PC-9 (cell line): ENCODE data around the gene CTDSP1. TPM values are rescaled to one million over a fixed set of nuclear protein-coding genes. Genes with fewer than 3 reads are reported as not detected.

Source experiments
- BruUV-seq: library from RNA; stranded (reverse); fragments of 400-500 nt; replicated peaks from 2 replicates; lab custom pipeline; 2021; lab: Mats Ljungman, UMichigan
- CTCF ChIA-PET: fragments of 300-600 bp; sonication (Branson Sonifier 250); formaldehyde crosslinking; loops from one replicate; lab custom pipeline; 2022; ENCODE audit warnings: antibody characterized with exemption; lab: Charles Lee
- POLR2A ChIA-PET: fragments of 300-600 bp; sonication (Branson Sonifier 250); formaldehyde crosslinking; loops from one replicate; lab custom pipeline; 2022; ENCODE audit warnings: antibody characterized with exemption; ENCODE audit not compliant: unreplicated experiment; lab: Charles Lee
- DNase-seq, 2 experiments: peaks; one replicate each; pipeline versions ENCODE4 v3.0.0 to v3.0.0-alpha.2; 2015 to 2022; ENCODE audit warnings: mixed read lengths in 1 of 2
- H2AFZ ChIP-seq: fragments of 200-600 bp; sonication (generic); 2 replicates; pipeline ENCODE4 v1.8.1; 2017; ENCODE audit warnings: antibody characterized with exemption
- H3F3A ChIP-seq: fragments of 200-600 bp; sonication (generic); 2 replicates; pipeline ENCODE4 v1.8.1; 2017; ENCODE audit warnings: antibody characterized with exemption, mild to moderate bottlenecking, low read depth; ENCODE audit not compliant: insufficient read depth
- H3K27ac ChIP-seq: fragments of 200-600 bp; sonication (generic); 2 replicates; pipeline ENCODE4 v1.6.1; 2016; ENCODE audit warnings: mixed run types
- H3K27me3 ChIP-seq: fragments of 200-600 bp; sonication (generic); 2 replicates; pipeline ENCODE4 v1.6.1; 2016; ENCODE audit warnings: low read depth, mixed run types; ENCODE audit not compliant: insufficient read depth
- H3K36me3 ChIP-seq: fragments of 200-600 bp; sonication (generic); 2 replicates; pipeline ENCODE4 v1.6.1; 2016; ENCODE audit warnings: low read depth, mixed run types
- H3K4me1 ChIP-seq: fragments of 200-600 bp; sonication (generic); replicated peaks from 2 replicates; pipeline ENCODE4 v1.6.1; 2016; ENCODE audit warnings: mixed run types; ENCODE audit not compliant: insufficient read depth
- H3K4me2 ChIP-seq: fragments of 200-600 bp; sonication (generic); 2 replicates; pipeline ENCODE4 v1.6.1; 2017; ENCODE audit warnings: mixed run types
- H3K4me3 ChIP-seq: fragments of 200-600 bp; sonication (generic); 2 replicates; pipeline ENCODE4 v1.6.1; 2016; ENCODE audit warnings: mixed run types
- H3K79me2 ChIP-seq: fragments of 200-600 bp; sonication (generic); 2 replicates; pipeline ENCODE4 v1.6.1; 2017; ENCODE audit warnings: low read depth, mixed run types
- H3K9me2 ChIP-seq: fragments of 200-600 bp; sonication (generic); 2 replicates; pipeline ENCODE4 v1.8.1; 2017; ENCODE audit warnings: mild to moderate bottlenecking; ENCODE audit not compliant: insufficient read depth
- H3K9me3 ChIP-seq: fragments of 200-600 bp; sonication (generic); 2 replicates; pipeline ENCODE4 v1.8.1; 2016; ENCODE audit warnings: low read depth; ENCODE audit not compliant: insufficient read depth
- H4K20me1 ChIP-seq: fragments of 200-600 bp; sonication (generic); 2 replicates; pipeline ENCODE4 v1.8.1; 2017; ENCODE audit not compliant: insufficient read depth
- CTCF ChIP-seq: fragments of 200-600 bp; sonication (generic); conservative IDR thresholded peaks from 2 replicates; pipeline ENCODE4 v1.6.1; 2017; ENCODE audit warnings: mixed run types, antibody characterized with exemption, mild to moderate bottlenecking, moderate library complexity
- EZH2 ChIP-seq: fragments of 200-600 bp; sonication (generic); IDR thresholded peaks from 2 replicates; pipeline ENCODE4 v1.8.0; 2017; ENCODE audit warnings: antibody characterized with exemption, low read depth
- intact Hi-C: fragments of 100-400 bp; cut with micrococcal nuclease; formaldehyde crosslinking; loops from one replicate; pipeline ENCODE4 v1.10.0; 2022; ENCODE audit not compliant: unreplicated experiment
- total RNA-seq: library from RNA; stranded (reverse); gene quantifications from 2 replicates; pipeline ENCODE4 v1.2.3, GENCODE V29; 2021

Gene CTDSP1
- total RNA-seq, 1 experiment from 2014 or later = 61.8 TPM

- Histone ChIP-seq H3K27ac (no peak overlapping the region), H3K4me3 (no peak overlapping the region), H3K36me3 (no peaks in the 10 kb centered on the region), H3K9me3 (no peaks in the 10 kb centered on the region), H3K4me2 (no peak overlapping the region), H3K4me1 (peaks cover 17% of the 10 kb centered on the region), H4K20me1 (no peaks in the 10 kb centered on the region), H3K9me2 (no peaks in the 10 kb centered on the region), H3K27me3 (no peaks in the 10 kb centered on the region), H3K79me2 (no peaks in the 10 kb centered on the region), H3F3A (peaks cover 25% of the 10 kb centered on the region), H2AFZ (no peak overlapping the region)
- ChIA-PET POLR2A (no interaction called here), CTCF (interaction anchor here (0.6 kb wide), 1 partner anchor 32 kb away, joined by 3 read pairs; no protein-coding TSS in a partner anchor)
- no TSS peak for BruUV-seq
- intact Hi-C loops = no loop called here
- TF ChIP-seq CTCF (no peak), EZH2 (no peak)
- no peak for DNase-seq
These were observed 35.9 kb upstream of the CTDSP1 start for GRCh38 chr2:218363736-218364135.

GRCh38 chr2:218364196-218364595 is 35.5 kb upstream of the CTDSP1 start:
- ChIA-PET POLR2A (no interaction called here), CTCF (interaction anchor here (0.6 kb wide), 1 partner anchor 32 kb away, joined by 3 read pairs; no protein-coding TSS in a partner anchor)
- no peak overlapping the region for H3K4me2 ChIP-seq
- no peaks in the 10 kb centered on the region for H4K20me1 ChIP-seq
- no peak overlapping the region for H3K4me3 ChIP-seq
- no peaks in the 10 kb centered on the region for H3K79me2 ChIP-seq
- H3K27me3 ChIP-seq = no peaks in the 10 kb centered on the region
- H2AFZ ChIP-seq = no peak overlapping the region
- no peaks in the 10 kb centered on the region for H3K36me3 ChIP-seq
- TF ChIP-seq CTCF = no peak
- no peak for TF ChIP-seq EZH2
- DNase-seq = no peak
- BruUV-seq = no TSS peak
- intact Hi-C loops = no loop called here
- H3K9me3 ChIP-seq = no peaks in the 10 kb centered on the region
- H3K4me1 ChIP-seq = peaks cover 12% of the 10 kb centered on the region
- H3K9me2 ChIP-seq = no peaks in the 10 kb centered on the region
- peaks cover 25% of the 10 kb centered on the region for H3F3A ChIP-seq
- no peak overlapping the region for H3K27ac ChIP-seq

GRCh38 chr2:218366621-218367414 is 32.9 kb upstream of the CTDSP1 start:
- Histone ChIP-seq H3K27me3 (no peaks in the 10 kb centered on the region), H3K36me3 (no peaks in the 10 kb centered on the region), H2AFZ (peak overlapping the region; percentile 84), H3K4me1 (no peaks in the 10 kb centered on the region; the same call in 1 of the 2 replicates), H3K27ac (peak overlapping the region; percentile 51; the same call in 1 of the 2 replicates), H3K79me2 (no peaks in the 10 kb centered on the region), H3K9me3 (no peaks in the 10 kb centered on the region), H4K20me1 (no peaks in the 10 kb centered on the region), H3F3A (peaks cover 15% of the 10 kb centered on the region), H3K9me2 (no peaks in the 10 kb centered on the region), H3K4me2 (peak overlapping the region; percentile 79), H3K4me3 (peak overlapping the region; percentile 62)
- DNase-seq = no peak
- TSS peak; percentile 89 for BruUV-seq
- CTCF ChIA-PET = interaction anchor here (1.0 kb wide), 1 partner anchor 10 kb away, joined by 3 read pairs; the partner anchor contains the start of gene CATIP
- POLR2A ChIA-PET = no interaction called here
- TF ChIP-seq CTCF (no peak), EZH2 (no peak)
- intact Hi-C loops = no loop called here
